ENCODE measurements around the gene VANGL1. TPM values are rescaled to one million over a fixed set of nuclear protein-coding genes. Genes with fewer than 3 reads are reported as not detected.

VANGL1 gene
- total and polyA plus RNA-seq, 2 of the 8 experiments (the other 6 are each of a cell fraction or from before 2014, with no cell fraction given), result 9.4 to 13.4 TPM

DNA sequence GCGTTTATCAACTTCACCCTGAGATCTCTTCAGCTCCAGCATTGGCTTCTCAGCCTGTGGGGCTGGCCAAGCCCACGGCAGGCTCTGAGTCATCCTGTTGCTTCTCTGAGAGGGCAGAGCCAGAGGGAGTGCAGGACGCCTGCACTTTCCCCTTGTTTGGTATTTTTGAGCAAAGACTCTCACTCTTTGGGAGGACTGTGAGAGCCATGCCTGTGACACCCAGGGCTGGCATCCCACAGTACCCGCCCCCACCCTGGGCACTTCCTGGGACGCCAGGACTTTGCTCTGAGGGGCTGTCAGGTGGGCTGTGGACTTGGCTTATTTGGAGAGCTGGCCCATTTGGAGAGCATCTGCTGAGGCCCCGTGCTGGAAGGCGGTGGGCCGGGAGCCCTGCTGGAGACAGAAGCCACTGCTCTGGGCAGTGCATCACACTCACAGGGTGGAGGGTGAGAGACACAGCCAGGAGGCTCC, 37.4 kb downstream of the VANGL1 start (continued):
- no peak for TF ChIP-seq E2F6 (IDR thresholded peaks at IDR 0.05)
- TF ChIP-seq FOSL1 (IDR thresholded peaks at IDR 0.05; ENCODE audit: insufficient read depth, low read depth, low read length), result no peak
- TF ChIP-seq TEAD4 (IDR thresholded peaks at IDR 0.05; ENCODE audit: low read depth, low read length), result no peak
- TF ChIP-seq GABPA (IDR thresholded peaks at IDR 0.05; ENCODE audit: borderline replicate concordance, insufficient read depth, low read length), result no peak
- TF ChIP-seq, protein P1, sequence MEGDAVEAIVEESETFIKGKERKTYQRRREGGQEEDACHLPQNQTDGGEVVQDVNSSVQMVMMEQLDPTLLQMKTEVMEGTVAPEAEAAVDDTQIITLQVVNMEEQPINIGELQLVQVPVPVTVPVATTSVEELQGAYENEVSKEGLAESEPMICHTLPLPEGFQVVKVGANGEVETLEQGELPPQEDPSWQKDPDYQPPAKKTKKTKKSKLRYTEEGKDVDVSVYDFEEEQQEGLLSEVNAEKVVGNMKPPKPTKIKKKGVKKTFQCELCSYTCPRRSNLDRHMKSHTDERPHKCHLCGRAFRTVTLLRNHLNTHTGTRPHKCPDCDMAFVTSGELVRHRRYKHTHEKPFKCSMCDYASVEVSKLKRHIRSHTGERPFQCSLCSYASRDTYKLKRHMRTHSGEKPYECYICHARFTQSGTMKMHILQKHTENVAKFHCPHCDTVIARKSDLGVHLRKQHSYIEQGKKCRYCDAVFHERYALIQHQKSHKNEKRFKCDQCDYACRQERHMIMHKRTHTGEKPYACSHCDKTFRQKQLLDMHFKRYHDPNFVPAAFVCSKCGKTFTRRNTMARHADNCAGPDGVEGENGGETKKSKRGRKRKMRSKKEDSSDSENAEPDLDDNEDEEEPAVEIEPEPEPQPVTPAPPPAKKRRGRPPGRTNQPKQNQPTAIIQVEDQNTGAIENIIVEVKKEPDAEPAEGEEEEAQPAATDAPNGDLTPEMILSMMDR (IDR thresholded peaks at IDR 0.05; ENCODE audit: control extremely low read depth in 1 of 3, insufficient read depth in 1 of 3, low read depth in 1 of 3, low read length in 3 of 3), result no peak
- TF ChIP-seq SAP30 (IDR thresholded peaks at IDR 0.05; ENCODE audit: insufficient read depth, insufficient replicate concordance, low read length), result no peak

All from H1 (cell line).